Measurements from ENCODE around the gene TTC3. TPM values are rescaled to one million over a fixed set of nuclear protein-coding genes. Genes with fewer than 3 reads are reported as not detected.

TTC3 gene
- total RNA-seq, 2 experiments from 2014 or later = 75.4 to 85.6 TPM

DNA sequence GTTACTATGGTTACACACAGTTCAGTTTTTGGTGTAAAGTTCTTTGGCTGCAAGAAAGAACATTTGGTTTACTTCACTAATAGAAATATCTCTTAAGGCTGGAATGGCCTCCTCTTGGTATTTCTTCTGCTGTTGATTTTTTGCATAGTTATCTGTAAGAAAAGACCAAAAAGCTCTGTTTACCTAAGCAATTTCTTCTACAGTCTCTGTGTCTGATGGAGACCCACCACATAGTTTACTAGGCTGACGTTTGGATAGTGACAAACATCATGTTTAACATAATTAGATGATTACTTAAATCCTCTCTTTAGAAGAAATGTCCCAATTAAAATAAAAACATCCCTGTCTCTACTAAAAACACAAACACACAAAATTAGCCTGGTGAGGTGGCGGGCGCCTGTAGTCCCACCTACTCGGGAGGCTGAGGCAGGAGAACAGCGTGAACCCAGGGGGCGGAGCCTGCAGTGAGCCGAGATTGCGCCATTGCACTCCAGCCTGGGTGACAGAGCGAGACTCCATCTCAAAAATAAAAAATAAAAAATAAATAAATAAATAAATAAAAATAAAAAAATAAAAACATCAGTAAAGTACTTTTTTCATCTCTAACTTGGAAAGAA, 7.4 kb upstream of the TTC3 start:
- Mint-ChIP-seq H3K4me1 (peaks cover 10% of the 10 kb centered on the region), H3K27me3 (no peaks in the 10 kb centered on the region), H3K27ac (no peak overlapping the region), H3K36me3 (peaks cover 12% of the 10 kb centered on the region), H3K9me3 (no peaks in the 10 kb centered on the region), H3K4me3 (no peak overlapping the region)
- no peak for DNase-seq
- POLR2A ChIA-PET = no interaction called here
- no peak for ATAC-seq (ENCODE audit: low read depth)

DNA sequence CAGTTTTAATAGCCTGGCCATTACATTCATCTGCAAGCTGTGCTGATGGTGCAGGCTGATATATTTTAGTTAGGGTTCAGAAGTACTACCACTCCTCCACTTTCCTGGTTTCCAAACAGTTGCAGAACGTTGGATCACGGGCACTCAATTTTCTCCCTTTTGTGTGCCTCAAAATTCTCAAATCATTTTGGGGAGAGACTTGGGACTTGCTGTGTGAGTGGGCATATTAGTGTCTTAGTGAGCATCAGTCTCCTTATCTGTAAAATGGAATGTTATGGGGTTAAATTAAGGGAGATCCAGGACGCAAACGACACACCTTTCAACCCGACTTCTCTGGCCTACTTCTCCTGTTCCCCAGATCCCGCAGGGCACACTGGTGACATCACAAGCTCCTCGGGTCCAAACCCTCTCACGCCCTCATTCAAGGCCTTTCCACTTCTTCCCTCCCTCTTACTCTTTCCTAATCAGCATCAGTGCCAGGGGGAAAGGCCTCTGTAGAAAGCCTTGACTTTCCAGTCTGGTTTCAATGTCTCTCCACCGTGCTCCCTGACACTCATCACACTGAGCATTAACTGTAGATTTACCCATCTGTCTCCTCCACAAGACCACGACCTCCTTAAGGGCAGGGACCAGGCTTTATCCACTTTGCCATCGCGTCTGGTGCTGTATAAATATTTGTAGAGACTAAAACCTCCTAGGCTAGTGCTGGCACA, 1.3 kb upstream of the TTC3 start:
- Mint-ChIP-seq H3K27me3 (peaks cover 1% of the 10 kb centered on the region), H3K27ac (peak overlapping the region; percentile 81), H3K4me3 (peak overlapping the region; percentile 82), H3K36me3 (peaks cover 16% of the 10 kb centered on the region), H3K4me1 (peaks cover 27% of the 10 kb centered on the region), H3K9me3 (no peaks in the 10 kb centered on the region)
- DNase-seq = no peak
- POLR2A ChIA-PET = interaction anchor here (0.9 to 1.9 kb wide), 2 partner anchors 82 to 187 kb away, joined by 3 to 5 read pairs; no protein-coding TSS in a partner anchor
- no peak for ATAC-seq (ENCODE audit: low read depth)

DNA sequence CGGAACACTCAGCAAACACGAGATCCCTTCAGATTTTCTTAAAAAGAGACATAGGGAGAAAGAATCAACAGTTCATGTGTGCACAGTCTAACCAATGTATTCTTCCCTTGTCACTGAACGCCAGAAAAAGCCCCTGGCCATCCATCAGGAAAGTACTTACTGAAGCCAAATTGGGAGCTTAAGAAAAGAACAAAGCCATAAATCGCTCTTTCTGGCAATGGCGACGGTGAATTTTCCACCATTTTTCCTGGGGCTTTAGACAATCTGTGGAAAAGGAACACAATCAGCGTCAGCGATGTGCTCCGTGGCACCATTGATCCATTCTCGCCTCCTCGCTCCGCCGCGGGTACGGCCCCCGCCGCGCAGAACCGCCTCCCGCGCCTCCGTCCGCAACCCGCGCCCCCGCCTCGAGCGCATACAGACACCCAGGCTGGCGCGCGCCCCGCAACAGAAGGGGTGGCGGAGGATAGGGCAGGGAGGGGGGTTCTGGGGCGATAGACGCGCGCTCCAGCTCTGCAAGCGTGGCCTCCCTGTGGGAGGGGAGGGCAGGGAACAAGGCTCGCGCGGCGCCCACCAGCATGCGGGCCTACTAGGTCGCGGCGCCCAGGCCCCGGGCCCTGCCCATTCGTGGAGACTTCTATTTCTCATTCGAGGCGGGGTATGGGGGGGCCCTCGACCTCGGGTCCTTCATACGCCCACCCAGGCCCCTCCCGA, 623 bp upstream of the TTC3 start:
- Mint-ChIP-seq H3K4me1 (peaks cover 27% of the 10 kb centered on the region), H3K27ac (peak overlapping the region; percentile 81), H3K27me3 (peaks cover 1% of the 10 kb centered on the region), H3K36me3 (peaks cover 16% of the 10 kb centered on the region), H3K4me3 (peak overlapping the region; percentile 82), H3K9me3 (no peaks in the 10 kb centered on the region)
- DNase-seq (no peak), ATAC-seq (ENCODE audit: low read depth) (peak; percentile 49)
- POLR2A ChIA-PET = interaction anchor here (1.9 kb wide), 1 partner anchor 83 kb away, joined by 5 read pairs; no protein-coding TSS in a partner anchor

GRCh38 chr21:37073417-37074196, 553 bp downstream of the TTC3 start:
- POLR2A ChIA-PET = no interaction called here
- H3K36me3 Mint-ChIP-seq = peaks cover 13% of the 10 kb centered on the region
- no peaks in the 10 kb centered on the region for H3K9me3 Mint-ChIP-seq
- DNase-seq = peak; percentile 80
- H3K4me1 Mint-ChIP-seq = peaks cover 32% of the 10 kb centered on the region
- H3K27ac Mint-ChIP-seq = peak overlapping the region; percentile 99
- peaks cover 1% of the 10 kb centered on the region for H3K27me3 Mint-ChIP-seq
- ATAC-seq (ENCODE audit: low read depth) = peak; percentile 50
- H3K4me3 Mint-ChIP-seq = peak overlapping the region; percentile 94

GRCh38 chr21:37074197-37074510, 1.1 kb downstream of the TTC3 start:
- no peak for DNase-seq
- H3K27ac Mint-ChIP-seq = peak overlapping the region; percentile 99
- H3K9me3 Mint-ChIP-seq = peaks cover 1% of the 10 kb centered on the region
- peaks cover 34% of the 10 kb centered on the region for H3K4me1 Mint-ChIP-seq
- H3K27me3 Mint-ChIP-seq = peaks cover 1% of the 10 kb centered on the region
- no peak for ATAC-seq (ENCODE audit: low read depth)
- peaks cover 12% of the 10 kb centered on the region for H3K36me3 Mint-ChIP-seq
- H3K4me3 Mint-ChIP-seq = peak overlapping the region; percentile 94
- POLR2A ChIA-PET = no interaction called here

GRCh38 chr21:37074546-37074945, 1.5 kb downstream of the TTC3 start:
- Mint-ChIP-seq H3K4me3 (peak overlapping the region; percentile 94), H3K27me3 (peaks cover 1% of the 10 kb centered on the region), H3K27ac (peak overlapping the region; percentile 99), H3K9me3 (peaks cover 2% of the 10 kb centered on the region), H3K4me1 (peaks cover 36% of the 10 kb centered on the region), H3K36me3 (peaks cover 13% of the 10 kb centered on the region)
- no peak for DNase-seq
- POLR2A ChIA-PET = no interaction called here
- no peak for ATAC-seq (ENCODE audit: low read depth)

DNA sequence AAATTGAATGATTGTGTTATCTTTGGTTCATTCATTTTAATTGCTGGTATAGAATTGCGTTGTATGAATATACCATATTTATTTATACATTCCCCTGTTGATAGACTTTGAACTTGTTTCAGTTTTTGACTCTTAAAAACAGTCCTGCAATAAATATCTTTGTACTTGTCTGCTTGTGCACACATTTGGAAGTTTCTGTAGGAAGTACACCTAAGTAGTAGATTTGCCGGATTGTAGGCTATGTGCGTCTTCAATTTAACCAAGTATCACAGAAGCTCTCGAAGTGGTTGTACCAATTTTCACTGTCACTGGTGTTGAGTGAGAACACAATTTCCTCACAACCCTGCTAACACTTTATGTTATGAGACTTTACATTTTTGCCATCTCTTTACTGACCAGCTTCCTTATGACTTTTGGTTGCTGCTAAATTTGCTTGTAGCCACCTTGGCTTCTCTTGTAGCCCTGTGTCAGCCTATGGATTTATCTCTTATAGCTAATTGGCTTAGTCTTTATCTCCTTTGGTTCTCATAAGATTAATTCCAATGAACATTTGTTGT, 2.2 kb downstream of the TTC3 start:
- no peak for DNase-seq
- H3K4me1 Mint-ChIP-seq = peaks cover 33% of the 10 kb centered on the region
- POLR2A ChIA-PET = no interaction called here
- ATAC-seq (ENCODE audit: low read depth) = no peak
- peaks cover 1% of the 10 kb centered on the region for H3K27me3 Mint-ChIP-seq
- H3K4me3 Mint-ChIP-seq = peak overlapping the region; percentile 7
- H3K9me3 Mint-ChIP-seq = peaks cover 2% of the 10 kb centered on the region
- H3K36me3 Mint-ChIP-seq = peaks cover 9% of the 10 kb centered on the region
- no peak overlapping the region for H3K27ac Mint-ChIP-seq

GRCh38 chr21:37076087-37076850, 3.2 kb downstream of the TTC3 start:
- H3K4me3 Mint-ChIP-seq = no peak overlapping the region
- no peak overlapping the region for H3K27ac Mint-ChIP-seq
- H3K9me3 Mint-ChIP-seq = peaks cover 2% of the 10 kb centered on the region
- peaks cover 33% of the 10 kb centered on the region for H3K4me1 Mint-ChIP-seq
- POLR2A ChIA-PET = no interaction called here
- H3K36me3 Mint-ChIP-seq = peaks cover 9% of the 10 kb centered on the region
- DNase-seq (no peak), ATAC-seq (ENCODE audit: low read depth) (no peak)
- peaks cover 1% of the 10 kb centered on the region for H3K27me3 Mint-ChIP-seq

GRCh38 chr21:37077403-37077802, 4.3 kb downstream of the TTC3 start:
- Mint-ChIP-seq H3K27ac (no peak overlapping the region), H3K4me3 (no peak overlapping the region), H3K4me1 (peaks cover 26% of the 10 kb centered on the region), H3K36me3 (peaks cover 8% of the 10 kb centered on the region), H3K27me3 (peaks cover 1% of the 10 kb centered on the region), H3K9me3 (peaks cover 2% of the 10 kb centered on the region)
- DNase-seq (no peak), ATAC-seq (ENCODE audit: low read depth) (no peak)
- POLR2A ChIA-PET = no interaction called here

DNA sequence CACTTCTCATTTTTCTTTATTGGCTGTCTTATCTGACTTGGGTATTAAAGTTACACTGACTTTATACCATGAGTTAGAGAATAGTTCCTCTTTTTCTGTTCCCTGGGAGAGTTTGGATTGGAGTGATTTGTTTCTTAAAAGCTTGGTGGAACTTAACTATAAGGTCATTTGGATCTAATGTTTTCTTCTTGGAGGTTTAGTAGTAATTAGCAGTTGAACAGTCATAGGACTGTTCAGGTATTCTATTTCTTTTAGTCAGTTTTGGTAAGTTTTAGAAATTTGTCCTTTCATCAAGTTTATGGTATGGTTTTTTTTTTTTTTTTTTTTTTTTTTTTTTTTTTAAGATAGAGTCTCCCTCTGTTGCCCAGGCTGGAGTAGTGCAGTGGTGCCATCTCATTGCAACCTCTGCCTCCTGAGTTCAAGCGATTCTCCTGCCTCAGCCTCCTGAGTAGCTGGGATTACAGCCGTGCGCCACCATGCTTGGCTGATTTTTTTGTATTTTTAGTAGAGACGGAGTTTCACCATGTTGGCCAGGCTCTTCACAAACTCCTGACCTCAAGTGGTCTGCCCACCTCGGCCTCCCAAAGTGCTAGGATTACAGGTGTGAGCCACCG, 6.3 kb downstream of the TTC3 start:
- H3K27ac Mint-ChIP-seq = no peak overlapping the region
- ATAC-seq (ENCODE audit: low read depth) (no peak), DNase-seq (no peak)
- H3K36me3 Mint-ChIP-seq = peaks cover 10% of the 10 kb centered on the region
- H3K9me3 Mint-ChIP-seq = peaks cover 2% of the 10 kb centered on the region
- POLR2A ChIA-PET = interaction anchor here (0.7 kb wide), 1 partner anchor 655 kb away, joined by 9 read pairs; no protein-coding TSS in a partner anchor
- no peak overlapping the region for H3K4me3 Mint-ChIP-seq
- H3K4me1 Mint-ChIP-seq = peaks cover 28% of the 10 kb centered on the region
- peaks cover 1% of the 10 kb centered on the region for H3K27me3 Mint-ChIP-seq

DNA sequence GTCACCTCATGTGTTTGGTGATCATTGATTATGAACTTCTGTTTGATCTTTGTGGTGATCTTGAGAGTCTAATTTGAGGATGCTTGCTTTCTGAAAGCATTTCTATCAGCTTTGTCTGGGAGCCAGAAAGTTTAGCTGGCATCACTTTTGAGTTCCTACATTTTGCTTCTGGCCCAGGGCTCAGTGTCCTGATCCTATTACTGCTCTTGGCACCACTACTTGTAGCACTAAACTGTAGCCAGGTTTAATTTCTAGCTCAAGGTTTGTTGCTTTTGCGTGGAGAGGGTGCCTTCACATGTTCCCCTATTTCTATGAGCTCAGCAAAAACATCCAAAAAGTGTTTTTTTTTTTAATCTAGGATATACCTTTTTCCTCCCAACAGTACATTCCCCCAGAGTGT, 9.3 kb downstream of the TTC3 start:
- peaks cover 8% of the 10 kb centered on the region for H3K36me3 Mint-ChIP-seq
- H3K9me3 Mint-ChIP-seq = peaks cover 2% of the 10 kb centered on the region
- peaks cover 16% of the 10 kb centered on the region for H3K4me1 Mint-ChIP-seq
- H3K4me3 Mint-ChIP-seq = no peak overlapping the region
- POLR2A ChIA-PET = no interaction called here
- DNase-seq = no peak
- no peak overlapping the region for H3K27ac Mint-ChIP-seq
- no peaks in the 10 kb centered on the region for H3K27me3 Mint-ChIP-seq
- no peak for ATAC-seq (ENCODE audit: low read depth)

- H3K27ac Mint-ChIP-seq = no peak overlapping the region
- H3K4me3 Mint-ChIP-seq = no peak overlapping the region
- H3K4me1 Mint-ChIP-seq = peaks cover 12% of the 10 kb centered on the region
- peaks cover 2% of the 10 kb centered on the region for H3K9me3 Mint-ChIP-seq
- ATAC-seq (ENCODE audit: low read depth) (no peak), DNase-seq (no peak)
- no peaks in the 10 kb centered on the region for H3K27me3 Mint-ChIP-seq
- POLR2A ChIA-PET = no interaction called here
- H3K36me3 Mint-ChIP-seq = peaks cover 8% of the 10 kb centered on the region
Measured at GRCh38 chr21:37082856-37083528, 9.9 kb downstream of the TTC3 start.
